Thyroid gland (tissue), 4 donors: ENCODE data around the gene ARHGEF5. TPM values are rescaled to one million over a fixed set of nuclear protein-coding genes. Genes with fewer than 3 reads are reported as not detected.
A peak's percentile ranks its signal among the peaks of the same experiment; 100 is the strongest.
"Not testable (repeated sequence)": the region's sequence is repeated elsewhere in the genome, so short reads cannot be mapped to it uniquely, and the experiment has no call there.

Experiments used
- DNase-seq, 2 donors: peaks; one replicate each; pipeline ENCODE4 v3.0.0-alpha.2; 2019
- H3K27ac ChIP-seq, 3 donors: fragments of 200-600 bp; sonication (generic); 1 replicate in 2 of 3; 2 replicates in 1 of 3; pipeline ENCODE4 v1.5.1; 2016 to 2019; ENCODE audit warnings: mild to moderate bottlenecking in 1 of 3, moderate library complexity in 1 of 3
- H3K27me3 ChIP-seq: fragments of 200-600 bp; sonication (generic); one replicate; pipeline ENCODE4 v1.5.1; 2019
- H3K36me3 ChIP-seq, 2 donors: fragments of 200-600 bp; sonication (generic); one replicate each; pipeline ENCODE4 v1.5.1; 2016 to 2019
- H3K4me1 ChIP-seq, 2 donors: fragments of 200-600 bp; sonication (generic); one replicate each; pipeline ENCODE4 v1.5.1; 2017 to 2019
- H3K4me3 ChIP-seq, 3 donors: fragments of 200-600 bp; sonication (generic); replicated peaks in 1 of 3; 1 replicate in 2 of 3; 2 replicates in 1 of 3; pipeline ENCODE4 v1.5.1; 2016; ENCODE audit warnings: mild to moderate bottlenecking in 1 of 3
- H3K9me3 ChIP-seq: fragments of 200-600 bp; sonication (generic); one replicate; pipeline ENCODE4 v1.5.1; 2017
- CTCF ChIP-seq, 6 experiments: fragments of 200-600 bp in 3 of 6; fragments of 450-650 bp in 3 of 6; sonication (generic) in 3 of 6; IDR thresholded peaks; one replicate each; pipeline ENCODE4 v1.5.1; 2016 to 2019; ENCODE audit warnings: antibody characterized with exemption in 6 of 6, mild to moderate bottlenecking in 2 of 6, inconsistent platforms in 1 of 6, moderate library complexity in 1 of 6
- POLR2A ChIP-seq, 2 donors: fragments of 450-650 bp; IDR thresholded peaks; one replicate each; pipeline ENCODE4 v1.6.1; 2017; ENCODE audit warnings: antibody characterized with exemption in 2 of 2, mild to moderate bottlenecking in 2 of 2, moderate library complexity in 1 of 2
- WGBS, 2 donors: methylation state at CpG; one replicate each; pipeline ENCODE4 v1.1.5; 2017; 5-methylcytosine and 5-hydroxymethylcytosine counted together
- intact Hi-C: fragments of 100-400 bp; cut with DNase I; formaldehyde crosslinking; loops from one replicate; pipeline ENCODE4 v1.15.1; 2023
- total RNA-seq, 4 donors: library from RNA; depleted of rRNA; stranded (reverse); fragments of >200 nt; gene quantifications; one replicate each; pipeline ENCODE4 v1.2.3, GENCODE V29; 2016

The ARHGEF5 gene
- total RNA-seq, 4 donors from 2014 or later: 47.8 to 104 (median 71.4) TPM

GRCh38 chr7:144348625-144349024 is 6.6 kb upstream of the ARHGEF5 start:
- intact Hi-C loops, DNase-seq: not testable (repeated sequence)
- no CpG with 5 or more reads among the region's 1 CpG for WGBS, 2 donors

GRCh38 chr7:144351667-144352066 is 3.5 kb upstream of the ARHGEF5 start:
- H3K27me3 ChIP-seq, H3K4me3 ChIP-seq, DNase-seq, H3K9me3 ChIP-seq, H3K36me3 ChIP-seq, intact Hi-C loops: not testable (repeated sequence)
- 67 to 88% methylated on average over 1 to 2 of the region's 3 CpGs for WGBS, 2 donors
- peak overlapping the region; percentile 75 to 84 (median 76) for H3K27ac ChIP-seq
- peaks cover 12 to 15% of the 10 kb centered on the region in 2 donors for H3K4me1 ChIP-seq

More at GRCh38 chr7:144348625-144349024, 6.6 kb upstream of the ARHGEF5 start:
- H3K4me3 ChIP-seq, H3K27ac ChIP-seq, H3K36me3 ChIP-seq, H3K9me3 ChIP-seq, H3K27me3 ChIP-seq: not testable (repeated sequence)
- peaks cover 12 to 15% of the 10 kb centered on the region in 2 donors for H3K4me1 ChIP-seq

GRCh38 chr7:144356185-144356584 is 983 bp downstream of the ARHGEF5 start:
- H3K9me3 ChIP-seq, intact Hi-C loops, H3K27ac ChIP-seq, H3K36me3 ChIP-seq, H3K4me3 ChIP-seq, H3K27me3 ChIP-seq, DNase-seq: not testable (repeated sequence)
- no CpG with 5 or more reads among the region's 6 CpGs for WGBS, 2 donors
- H3K4me1 ChIP-seq: peaks cover 12 to 15% of the 10 kb centered on the region in 2 donors

- H3K9me3 ChIP-seq, H3K36me3 ChIP-seq, H3K27me3 ChIP-seq, DNase-seq, H3K4me3 ChIP-seq, intact Hi-C loops, H3K27ac ChIP-seq: not testable (repeated sequence)
- peaks cover 9 to 12% of the 10 kb centered on the region in 2 donors for H3K4me1 ChIP-seq
- 100% methylated on average over 1 to 2 of the region's 11 CpGs for WGBS, 2 donors
These were observed 1.7 kb downstream of the ARHGEF5 start for GRCh38 chr7:144356860-144357259.

GRCh38 chr7:144362061-144362460 is 6.9 kb downstream of the ARHGEF5 start:
- H3K9me3 ChIP-seq, DNase-seq, H3K27ac ChIP-seq, intact Hi-C loops, H3K27me3 ChIP-seq, H3K4me3 ChIP-seq, H3K36me3 ChIP-seq, H3K4me1 ChIP-seq: not testable (repeated sequence)
- no CpG with 5 or more reads among the region's 3 CpGs for WGBS, 2 donors

GRCh38 chr7:144365523-144365922 is 10.3 kb downstream of the ARHGEF5 start:
- H3K4me1 ChIP-seq, intact Hi-C loops, H3K4me3 ChIP-seq, H3K9me3 ChIP-seq, H3K27ac ChIP-seq, H3K27me3 ChIP-seq, DNase-seq, H3K36me3 ChIP-seq: not testable (repeated sequence)
- WGBS, 2 donors: no CpG with 5 or more reads among the region's 6 CpGs

GRCh38 chr7:144367250-144367649 is 12.0 kb downstream of the ARHGEF5 start:
- H3K27me3 ChIP-seq, H3K4me3 ChIP-seq, H3K36me3 ChIP-seq, H3K9me3 ChIP-seq, H3K4me1 ChIP-seq, intact Hi-C loops, H3K27ac ChIP-seq, DNase-seq: not testable (repeated sequence)
- no CpG with 5 or more reads among the region's 9 CpGs for WGBS, 2 donors

- 98 to 100% methylated on average over 4 of the region's 7 CpGs for WGBS, 2 donors
- DNase-seq, H3K36me3 ChIP-seq, H3K4me1 ChIP-seq, H3K9me3 ChIP-seq, H3K27me3 ChIP-seq, H3K27ac ChIP-seq, H3K4me3 ChIP-seq, intact Hi-C loops: not testable (repeated sequence)
These were observed 14.0 kb downstream of the ARHGEF5 start for GRCh38 chr7:144369221-144369620.

GRCh38 chr7:144378651-144379050 is 23.4 kb downstream of the ARHGEF5 start:
- 97 to 98% methylated on average over 9 of the region's 9 CpGs for WGBS, 2 donors
- Histone ChIP-seq H3K4me1 (peaks cover 0 to 4% of the 10 kb centered on the region in 2 donors), H3K27ac (no peak overlapping the region), H3K36me3 (peaks cover 27 to 30% of the 10 kb centered on the region in 2 donors), H3K27me3 (no peaks in the 10 kb centered on the region), H3K4me3 (no peak overlapping the region), H3K9me3 (no peaks in the 10 kb centered on the region)
- intact Hi-C loops: no loop called here
- no peak for TF ChIP-seq POLR2A (IDR thresholded peaks at IDR 0.05)
- no peak for TF ChIP-seq CTCF (IDR thresholded peaks at IDR 0.05)
- no peak for DNase-seq
